ENCODE data around the gene ZNF784. TPM values are rescaled to one million over a fixed set of nuclear protein-coding genes. Genes with fewer than 3 reads are reported as not detected.

ZNF784 gene
- total and polyA plus RNA-seq, 4 donors = 0.79 to 6.0 (median 3.8) TPM

GRCh38 chr19:55667006-55667381 is 42.6 kb upstream of the ZNF784 start:
- peaks cover 0 to 12% (median 0%) of the 10 kb centered on the region in 4 donors for H3K4me1 ChIP-seq (ENCODE audit: control insufficient read depth in 4 of 4, insufficient read depth in 4 of 4, low read length in 3 of 4)
- TF ChIP-seq FOXA2 (IDR thresholded peaks at IDR 0.05) = no peak
- no peak for TF ChIP-seq EGR1 (IDR thresholded peaks at IDR 0.05; ENCODE audit: low read depth in 2 of 2)
- TF ChIP-seq FOXA1 (IDR thresholded peaks at IDR 0.05) = no peak
- TF ChIP-seq JUND (IDR thresholded peaks at IDR 0.05) = no peak
- no peak for TF ChIP-seq HNF4A (conservative IDR thresholded peaks at IDR 0.05)
- TF ChIP-seq, protein P1, sequence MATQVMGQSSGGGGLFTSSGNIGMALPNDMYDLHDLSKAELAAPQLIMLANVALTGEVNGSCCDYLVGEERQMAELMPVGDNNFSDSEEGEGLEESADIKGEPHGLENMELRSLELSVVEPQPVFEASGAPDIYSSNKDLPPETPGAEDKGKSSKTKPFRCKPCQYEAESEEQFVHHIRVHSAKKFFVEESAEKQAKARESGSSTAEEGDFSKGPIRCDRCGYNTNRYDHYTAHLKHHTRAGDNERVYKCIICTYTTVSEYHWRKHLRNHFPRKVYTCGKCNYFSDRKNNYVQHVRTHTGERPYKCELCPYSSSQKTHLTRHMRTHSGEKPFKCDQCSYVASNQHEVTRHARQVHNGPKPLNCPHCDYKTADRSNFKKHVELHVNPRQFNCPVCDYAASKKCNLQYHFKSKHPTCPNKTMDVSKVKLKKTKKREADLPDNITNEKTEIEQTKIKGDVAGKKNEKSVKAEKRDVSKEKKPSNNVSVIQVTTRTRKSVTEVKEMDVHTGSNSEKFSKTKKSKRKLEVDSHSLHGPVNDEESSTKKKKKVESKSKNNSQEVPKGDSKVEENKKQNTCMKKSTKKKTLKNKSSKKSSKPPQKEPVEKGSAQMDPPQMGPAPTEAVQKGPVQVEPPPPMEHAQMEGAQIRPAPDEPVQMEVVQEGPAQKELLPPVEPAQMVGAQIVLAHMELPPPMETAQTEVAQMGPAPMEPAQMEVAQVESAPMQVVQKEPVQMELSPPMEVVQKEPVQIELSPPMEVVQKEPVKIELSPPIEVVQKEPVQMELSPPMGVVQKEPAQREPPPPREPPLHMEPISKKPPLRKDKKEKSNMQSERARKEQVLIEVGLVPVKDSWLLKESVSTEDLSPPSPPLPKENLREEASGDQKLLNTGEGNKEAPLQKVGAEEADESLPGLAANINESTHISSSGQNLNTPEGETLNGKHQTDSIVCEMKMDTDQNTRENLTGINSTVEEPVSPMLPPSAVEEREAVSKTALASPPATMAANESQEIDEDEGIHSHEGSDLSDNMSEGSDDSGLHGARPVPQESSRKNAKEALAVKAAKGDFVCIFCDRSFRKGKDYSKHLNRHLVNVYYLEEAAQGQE (IDR thresholded peaks at IDR 0.05) = no peak
- TF ChIP-seq, protein P2, sequence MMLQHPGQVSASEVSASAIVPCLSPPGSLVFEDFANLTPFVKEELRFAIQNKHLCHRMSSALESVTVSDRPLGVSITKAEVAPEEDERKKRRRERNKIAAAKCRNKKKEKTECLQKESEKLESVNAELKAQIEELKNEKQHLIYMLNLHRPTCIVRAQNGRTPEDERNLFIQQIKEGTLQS (IDR thresholded peaks at IDR 0.05) = no peak
- H3K27me3 ChIP-seq (ENCODE audit: control insufficient read depth in 4 of 4, insufficient read depth in 4 of 4, low read length in 3 of 4) = no peaks in the 10 kb centered on the region
- H3K9ac ChIP-seq (ENCODE audit: low read depth in 1 of 2, low read length in 2 of 2) = no peak overlapping the region
- no peak overlapping the region for H3K4me3 ChIP-seq (ENCODE audit: low read depth in 1 of 3, low read length in 3 of 3)
- 99% methylated on average over 4 of the region's 4 CpGs for WGBS
- DNase-seq (ENCODE audit: low spot score) = no peak
- peaks cover 27 to 75% (median 62%) of the 10 kb centered on the region in 4 donors for H3K36me3 ChIP-seq (ENCODE audit: control insufficient read depth in 4 of 4, insufficient read depth in 3 of 4, low read depth in 1 of 4, low read length in 3 of 4)
- H3K27ac ChIP-seq (ENCODE audit: low read depth in 1 of 2, low read length in 2 of 2) = no peak overlapping the region
- no peaks in the 10 kb centered on the region for H3K9me3 ChIP-seq (ENCODE audit: control insufficient read depth in 4 of 4, low read length in 3 of 4)

DNA sequence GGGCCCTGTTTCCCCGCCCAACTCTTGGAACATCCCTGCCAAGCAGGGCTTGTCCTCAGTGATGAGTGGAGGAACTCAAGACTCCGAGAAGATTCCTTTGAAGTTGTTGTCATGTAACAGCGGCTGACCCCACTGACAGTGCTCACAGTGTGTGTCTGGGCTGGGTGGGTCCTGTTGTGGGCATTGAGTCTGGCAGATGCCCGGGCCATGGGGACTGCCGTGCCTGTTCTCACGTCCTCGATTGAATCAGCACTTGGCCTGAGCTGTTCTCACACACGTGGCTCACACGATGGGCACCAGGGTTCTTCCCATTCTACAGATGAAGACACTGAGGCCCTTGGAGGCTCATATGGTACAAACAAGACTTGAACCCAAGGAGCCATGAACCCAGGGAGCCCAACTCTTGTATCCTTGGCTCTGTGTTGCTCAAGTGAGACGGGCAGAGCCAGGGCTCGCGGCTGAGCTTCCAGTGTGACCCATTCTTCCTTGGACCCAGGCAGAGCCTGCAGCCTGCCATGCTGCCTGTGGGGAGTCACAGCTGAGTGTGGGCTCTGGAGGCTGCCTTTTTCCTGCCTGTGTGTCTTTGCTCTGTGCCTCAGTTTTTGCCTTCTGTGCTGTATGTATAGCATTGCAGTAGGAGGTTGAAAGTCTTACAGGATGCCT is 42.1 kb upstream of the ZNF784 start:
- no peak overlapping the region for H3K4me3 ChIP-seq (ENCODE audit: low read depth in 1 of 3, low read length in 3 of 3)
- DNase-seq (ENCODE audit: low spot score) = no peak
- H3K36me3 ChIP-seq (ENCODE audit: control insufficient read depth in 4 of 4, insufficient read depth in 3 of 4, low read depth in 1 of 4, low read length in 3 of 4) = peaks cover 30 to 80% (median 67%) of the 10 kb centered on the region in 4 donors
- no peak overlapping the region for H3K9ac ChIP-seq (ENCODE audit: low read depth in 1 of 2, low read length in 2 of 2)
- no peaks in the 10 kb centered on the region for H3K27me3 ChIP-seq (ENCODE audit: control insufficient read depth in 4 of 4, insufficient read depth in 4 of 4, low read length in 3 of 4)
- 92% methylated on average over 12 of the region's 12 CpGs for WGBS
- H3K9me3 ChIP-seq (ENCODE audit: control insufficient read depth in 4 of 4, low read length in 3 of 4) = no peaks in the 10 kb centered on the region
- TF ChIP-seq SP1 (IDR thresholded peaks at IDR 0.05) (no peak), RXRA (IDR thresholded peaks at IDR 0.05) (no peak), FOXA1 (IDR thresholded peaks at IDR 0.05) (no peak), EGR1 (IDR thresholded peaks at IDR 0.05; ENCODE audit: low read depth in 2 of 2) (no peak), TAF1 (conservative IDR thresholded peaks at IDR 0.05) (no peak), HNF4G (IDR thresholded peaks at IDR 0.05) (no peak), NR2F2 (IDR thresholded peaks at IDR 0.05) (no peak), FOXA2 (IDR thresholded peaks at IDR 0.05) (no peak), GABPA (IDR thresholded peaks at IDR 0.05 in 1 of 2, conservative IDR thresholded peaks at IDR 0.05 in 1 of 2) (no peak), RAD21 (IDR thresholded peaks at IDR 0.05) (no peak), YY1 (IDR thresholded peaks at IDR 0.05) (no peak)
- TF ChIP-seq, protein P3, sequence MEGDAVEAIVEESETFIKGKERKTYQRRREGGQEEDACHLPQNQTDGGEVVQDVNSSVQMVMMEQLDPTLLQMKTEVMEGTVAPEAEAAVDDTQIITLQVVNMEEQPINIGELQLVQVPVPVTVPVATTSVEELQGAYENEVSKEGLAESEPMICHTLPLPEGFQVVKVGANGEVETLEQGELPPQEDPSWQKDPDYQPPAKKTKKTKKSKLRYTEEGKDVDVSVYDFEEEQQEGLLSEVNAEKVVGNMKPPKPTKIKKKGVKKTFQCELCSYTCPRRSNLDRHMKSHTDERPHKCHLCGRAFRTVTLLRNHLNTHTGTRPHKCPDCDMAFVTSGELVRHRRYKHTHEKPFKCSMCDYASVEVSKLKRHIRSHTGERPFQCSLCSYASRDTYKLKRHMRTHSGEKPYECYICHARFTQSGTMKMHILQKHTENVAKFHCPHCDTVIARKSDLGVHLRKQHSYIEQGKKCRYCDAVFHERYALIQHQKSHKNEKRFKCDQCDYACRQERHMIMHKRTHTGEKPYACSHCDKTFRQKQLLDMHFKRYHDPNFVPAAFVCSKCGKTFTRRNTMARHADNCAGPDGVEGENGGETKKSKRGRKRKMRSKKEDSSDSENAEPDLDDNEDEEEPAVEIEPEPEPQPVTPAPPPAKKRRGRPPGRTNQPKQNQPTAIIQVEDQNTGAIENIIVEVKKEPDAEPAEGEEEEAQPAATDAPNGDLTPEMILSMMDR (IDR thresholded peaks at IDR 0.05; ENCODE audit: low read depth, low read length, missing input control) = no peak
- TF ChIP-seq, protein P1 (IDR thresholded peaks at IDR 0.05) = no peak
- TF ChIP-seq, protein P2 (IDR thresholded peaks at IDR 0.05) = no peak
- H3K27ac ChIP-seq (ENCODE audit: low read depth in 1 of 2, low read length in 2 of 2) = no peak overlapping the region
- H3K4me1 ChIP-seq (ENCODE audit: control insufficient read depth in 4 of 4, insufficient read depth in 4 of 4, low read length in 3 of 4) = peaks cover 0 to 10% (median 0%) of the 10 kb centered on the region in 4 donors
